Gastrocnemius medialis (tissue), 4 donors: Measurements from ENCODE around the gene PLA2G3.

Source experiments
- CTCF ChIP-seq, 5 experiments: fragments of 450-650 bp in 3 of 5; fragments of 200-600 bp in 2 of 5; sonication (generic) in 2 of 5; IDR thresholded peaks in 4 of 5; conservative IDR thresholded peaks in 1 of 5; 1 replicate in 4 of 5; 2 replicates in 1 of 5; pipeline ENCODE4 v1.5.1; 2016 to 2019; ENCODE audit warnings: antibody characterized with exemption in 5 of 5, mild to moderate bottlenecking in 3 of 5, moderate library complexity in 3 of 5
- POLR2A ChIP-seq, 2 donors: fragments of 450-650 bp; IDR thresholded peaks; one replicate each; pipeline ENCODE4 v1.6.1; 2017; ENCODE audit warnings: antibody characterized with exemption in 2 of 2, mild to moderate bottlenecking in 2 of 2, moderate library complexity in 2 of 2

GRCh38 chr22:31097941-31098631 lies 42.2 kb downstream of the PLA2G3 start:
- no peak for TF ChIP-seq CTCF (IDR thresholded peaks at IDR 0.05 in 4 of 5, conservative IDR thresholded peaks at IDR 0.05 in 1 of 5)
- no peak for TF ChIP-seq POLR2A (IDR thresholded peaks at IDR 0.05)
